Frontal cortex (tissue), 4 donors: ENCODE measurements around the gene SMG9. TPM values are rescaled to one million over a fixed set of nuclear protein-coding genes. Genes with fewer than 3 reads are reported as not detected.

Experiments used
- DNase-seq, 2 donors: peaks; one replicate each; pipeline ENCODE4 v3.0.0; 2012; ENCODE audit warnings: low spot score in 2 of 2
- FAIRE-seq: peaks from 2 replicates; lab custom pipeline; 2012; peaks lifted over from hg19 to GRCh38; lab: Jason Lieb, UNC
- total RNA-seq: library from RNA; depleted of rRNA; stranded (reverse); fragments of >200 nt; gene quantifications from one replicate; pipeline ENCODE4 v1.2.3, GENCODE V29; 2014
- donor health status: control.
- donor health status: control.
- donor health status: control.

The SMG9 gene, protein sequence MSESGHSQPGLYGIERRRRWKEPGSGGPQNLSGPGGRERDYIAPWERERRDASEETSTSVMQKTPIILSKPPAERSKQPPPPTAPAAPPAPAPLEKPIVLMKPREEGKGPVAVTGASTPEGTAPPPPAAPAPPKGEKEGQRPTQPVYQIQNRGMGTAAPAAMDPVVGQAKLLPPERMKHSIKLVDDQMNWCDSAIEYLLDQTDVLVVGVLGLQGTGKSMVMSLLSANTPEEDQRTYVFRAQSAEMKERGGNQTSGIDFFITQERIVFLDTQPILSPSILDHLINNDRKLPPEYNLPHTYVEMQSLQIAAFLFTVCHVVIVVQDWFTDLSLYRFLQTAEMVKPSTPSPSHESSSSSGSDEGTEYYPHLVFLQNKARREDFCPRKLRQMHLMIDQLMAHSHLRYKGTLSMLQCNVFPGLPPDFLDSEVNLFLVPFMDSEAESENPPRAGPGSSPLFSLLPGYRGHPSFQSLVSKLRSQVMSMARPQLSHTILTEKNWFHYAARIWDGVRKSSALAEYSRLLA
- total RNA-seq = 6.9 TPM

DNA sequence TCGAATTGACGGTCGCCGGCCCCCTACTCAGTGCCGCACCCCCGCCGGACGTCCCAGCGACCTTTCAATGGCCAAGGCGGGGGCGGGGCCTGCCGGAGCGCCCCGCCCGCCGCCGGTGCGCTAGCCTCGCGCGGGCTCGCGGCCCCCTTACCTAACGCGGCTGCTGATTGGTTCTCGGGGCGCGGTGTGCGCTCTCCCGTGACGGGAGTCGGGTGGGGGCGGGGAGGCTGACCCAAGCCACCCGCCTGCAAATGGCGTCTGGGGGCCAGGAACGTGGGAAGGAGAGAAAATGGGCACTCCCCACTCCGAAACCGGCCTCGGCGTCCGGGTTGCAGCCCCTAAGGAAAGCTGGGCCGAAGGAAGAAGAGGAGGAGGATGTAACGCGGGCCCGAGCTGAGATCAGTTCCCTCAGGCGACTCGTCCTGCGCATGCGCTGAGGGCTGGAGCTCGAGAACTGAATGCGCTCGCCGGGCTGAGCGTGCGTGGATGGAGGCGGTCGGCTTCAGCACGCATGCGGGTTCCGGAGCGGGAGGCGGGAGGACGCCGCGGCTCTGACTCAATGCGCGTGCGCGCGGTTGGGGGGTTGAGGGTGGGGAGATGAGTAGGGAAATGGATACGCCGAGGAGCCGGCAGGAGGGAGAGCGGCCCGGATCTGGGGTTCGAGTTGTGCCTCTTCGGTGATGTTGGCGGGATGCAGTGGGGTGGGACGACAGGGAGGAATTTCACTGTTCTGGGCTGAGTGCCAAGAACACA lies at the start of gene SMG9:
Gene SMG9 (minus strand): TSS at position 460 of the 753 bp plus-strand sequence. CDS start 4,221 bp downstream, outside the sequence.
- FAIRE-seq (no peak), DNase-seq (peak; percentile 93 to 95)

DNA sequence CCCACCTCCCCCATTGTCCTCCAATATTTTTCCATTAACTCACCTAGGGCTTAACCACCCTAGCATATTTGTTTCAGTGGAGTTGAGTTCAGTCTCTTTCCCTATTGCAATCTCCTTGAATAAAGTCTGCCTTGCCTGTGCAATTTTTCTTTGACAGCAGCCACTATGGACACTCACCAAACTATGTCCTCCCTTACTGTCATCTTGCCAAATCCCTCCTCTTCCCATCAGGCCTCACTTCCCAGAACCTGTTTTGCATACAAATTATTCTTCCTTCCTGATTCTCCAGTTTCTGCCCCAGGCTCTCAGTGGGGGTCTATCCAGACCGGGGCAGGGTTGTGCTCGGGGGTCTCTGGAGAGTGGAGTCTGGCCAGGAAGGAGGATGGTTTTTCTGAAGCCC lies 49.7 kb upstream of the SMG9 start:
- FAIRE-seq (no peak), DNase-seq (no peak)

DNA sequence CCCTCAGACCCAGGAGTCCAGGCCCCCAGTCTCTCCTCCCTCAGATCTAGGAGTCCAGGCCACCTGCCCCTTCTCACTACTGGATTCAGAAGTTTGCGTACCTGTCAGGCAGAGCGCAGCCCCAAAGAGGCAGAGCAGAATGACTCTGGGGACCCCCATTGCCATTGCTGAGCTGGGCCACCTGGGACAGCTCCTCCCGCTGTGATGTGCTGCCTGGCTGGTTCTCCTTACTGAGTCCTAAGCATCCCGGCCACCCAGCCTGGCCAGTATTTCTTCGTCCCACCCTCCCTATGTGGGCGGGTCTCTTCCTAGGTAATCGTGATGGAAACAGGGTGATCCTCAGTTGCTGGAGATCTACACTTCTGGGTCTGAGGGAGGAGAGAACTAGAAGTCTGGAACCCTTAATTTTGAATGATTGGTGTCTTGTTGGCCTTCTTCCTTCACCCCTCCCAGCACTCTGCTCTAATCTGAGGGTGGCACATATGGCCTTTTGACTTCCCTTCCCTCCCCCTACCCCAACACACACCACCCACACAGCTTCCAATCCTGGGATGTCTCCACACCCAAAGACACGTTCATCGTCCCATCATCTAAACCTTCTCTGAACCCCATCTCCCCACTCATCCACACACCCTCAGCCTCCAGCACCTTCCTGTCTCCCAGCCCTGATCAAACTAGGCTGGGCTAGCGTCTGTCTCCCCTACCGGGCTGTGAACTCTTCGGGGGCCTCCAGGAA lies 47.6 kb upstream of the SMG9 start, which contains the start of gene LYPD5:
Gene LYPD5 (minus strand): TSS at position 232 of the 736 bp plus-strand sequence. CDS start 67 bp downstream, at position 165.
- no peak for FAIRE-seq
- no peak for DNase-seq

DNA sequence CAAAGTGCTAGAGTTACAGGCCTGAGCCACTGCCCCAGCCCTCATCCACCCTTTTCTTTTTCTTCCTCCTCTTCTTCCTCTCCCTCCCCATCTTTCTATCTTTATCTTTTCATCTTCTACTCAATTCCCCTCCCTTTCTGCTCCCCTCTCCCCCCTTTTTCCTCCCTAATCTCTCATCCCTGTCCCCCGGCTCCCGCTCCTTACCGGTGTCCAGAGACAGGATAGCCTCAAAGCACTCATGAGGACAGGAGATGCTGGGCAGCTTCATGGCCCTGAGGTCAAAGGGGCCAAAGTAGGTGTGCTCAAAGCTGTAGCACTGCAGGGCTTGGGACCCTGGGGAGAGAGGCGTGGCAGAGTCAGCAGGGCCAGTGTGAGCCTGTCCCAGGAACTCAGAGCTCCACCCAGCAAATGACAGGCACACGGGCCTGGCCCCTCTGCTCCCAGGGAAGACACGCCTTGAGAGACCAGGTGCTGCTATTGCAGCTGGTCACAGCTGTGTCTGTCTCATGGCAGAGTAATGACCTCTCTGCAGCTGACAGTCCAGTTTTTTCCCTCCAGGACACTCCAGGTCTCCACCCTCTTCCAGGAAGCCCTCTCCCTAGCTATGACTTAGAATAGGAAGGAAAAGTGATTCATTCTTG lies 44.9 kb upstream of the SMG9 start:
- DNase-seq (no peak), FAIRE-seq (no peak)

DNA sequence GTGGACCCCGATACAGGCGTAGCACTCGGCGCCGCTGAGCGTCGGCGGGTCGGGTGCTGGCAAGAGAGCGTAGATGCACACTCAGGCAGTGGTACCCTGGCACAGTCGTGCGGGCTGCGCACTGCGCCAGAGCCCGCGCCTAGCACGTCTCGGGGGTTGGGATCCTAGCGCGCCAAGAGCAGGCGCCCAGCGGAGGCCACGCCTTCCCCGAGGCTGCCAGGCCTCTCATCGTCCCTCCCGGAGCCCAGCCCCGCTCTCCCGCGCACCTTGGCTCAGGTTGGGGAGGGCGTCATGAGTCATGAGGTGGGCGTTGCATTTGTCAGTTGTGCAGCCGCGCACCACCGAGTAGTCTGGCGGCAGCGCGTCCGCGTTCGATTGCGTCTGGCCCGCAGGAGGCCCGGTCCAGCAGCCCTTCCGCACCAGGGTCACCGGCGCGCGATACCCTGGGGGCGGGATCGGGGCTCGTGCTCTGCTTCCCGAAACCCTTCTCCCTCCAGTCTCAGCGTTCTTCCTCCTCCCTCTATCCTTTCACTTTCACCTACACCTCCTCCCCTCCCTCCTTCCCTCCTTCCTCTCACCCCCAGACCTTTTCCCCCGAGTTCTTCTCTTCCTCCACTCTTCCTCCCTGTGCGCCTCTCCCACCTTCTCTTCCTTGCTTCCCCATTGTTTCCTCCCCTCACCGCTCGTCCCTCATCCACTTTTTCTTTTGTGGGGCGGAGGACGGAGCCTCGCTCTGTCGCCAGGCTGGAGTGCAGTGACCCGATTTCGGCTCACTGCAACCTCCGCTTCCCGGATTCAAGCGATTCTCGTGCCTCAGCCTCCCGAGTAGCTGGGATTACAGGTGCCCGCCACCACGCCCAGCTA lies 44.0 kb upstream of the SMG9 start:
- peak in 1 of 2 donors; percentile 58 for DNase-seq
- FAIRE-seq = no peak

DNA sequence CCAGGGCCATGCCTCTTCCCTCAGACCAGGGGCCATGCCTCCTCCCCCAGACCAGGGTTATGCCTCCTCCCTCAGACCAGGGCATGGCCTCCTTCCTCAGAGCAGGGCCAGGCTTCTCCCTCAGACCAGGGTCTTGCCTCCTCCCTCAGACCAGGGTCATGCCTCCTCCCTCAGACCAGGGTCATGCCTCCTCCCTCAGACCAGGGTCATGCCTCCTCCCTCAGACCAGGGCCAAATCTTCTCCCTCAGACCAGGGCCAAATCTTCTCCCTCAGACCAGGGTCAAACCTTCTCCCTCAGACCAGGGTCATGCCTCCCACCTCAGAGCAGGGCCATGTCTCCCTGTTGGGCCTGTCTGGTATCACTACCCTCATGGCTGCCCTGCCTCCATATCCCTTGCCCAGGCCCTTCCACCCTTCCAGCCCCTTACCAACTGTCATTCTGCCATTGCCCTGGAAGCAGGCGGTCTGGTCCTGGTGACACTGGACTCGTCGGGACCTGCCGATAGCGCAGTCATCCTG lies 43.3 kb upstream of the SMG9 start:
- no peak for FAIRE-seq
- DNase-seq = no peak

DNA sequence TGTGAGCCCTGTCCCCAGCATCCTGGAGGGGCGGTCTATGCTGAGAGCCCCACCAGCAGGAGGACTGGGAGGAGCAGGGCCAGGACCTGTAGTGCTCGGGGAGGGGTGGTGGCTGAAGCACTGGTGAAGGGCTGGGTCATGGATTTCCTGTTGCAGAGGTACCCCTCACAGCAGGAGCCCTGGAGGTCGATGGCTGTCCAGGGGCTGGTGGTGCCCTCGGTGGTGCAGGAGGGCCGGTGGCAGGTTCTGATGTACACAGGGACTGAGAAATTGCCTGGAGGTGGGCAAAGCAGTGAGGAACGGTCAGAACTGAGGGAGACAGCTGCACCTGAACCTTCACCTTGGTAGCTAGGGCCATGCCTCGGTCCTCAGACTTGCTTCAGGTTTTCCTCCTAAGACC lies 42.8 kb upstream of the SMG9 start:
- DNase-seq (no peak), FAIRE-seq (no peak)

DNA sequence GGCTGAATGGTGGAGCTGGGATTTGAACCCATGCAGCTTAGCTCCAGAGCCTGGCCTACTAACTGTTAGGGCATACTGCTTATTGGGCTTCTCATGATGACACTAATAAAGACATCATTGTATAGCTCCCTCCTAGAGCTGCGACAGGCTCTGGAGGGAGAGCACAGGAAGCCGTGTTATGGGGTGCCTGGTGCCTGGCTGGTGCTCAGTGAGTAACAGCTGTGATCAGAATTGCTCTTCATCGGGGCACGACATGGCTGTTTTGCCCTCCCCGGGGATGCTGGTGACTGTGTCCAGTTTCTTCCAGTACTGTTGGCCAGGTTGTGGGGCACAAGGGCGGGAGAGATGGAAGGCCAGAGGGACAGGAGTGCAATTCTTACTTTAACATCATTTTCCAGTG lies 42.4 kb upstream of the SMG9 start:
- FAIRE-seq = no peak
- DNase-seq = no peak

DNA sequence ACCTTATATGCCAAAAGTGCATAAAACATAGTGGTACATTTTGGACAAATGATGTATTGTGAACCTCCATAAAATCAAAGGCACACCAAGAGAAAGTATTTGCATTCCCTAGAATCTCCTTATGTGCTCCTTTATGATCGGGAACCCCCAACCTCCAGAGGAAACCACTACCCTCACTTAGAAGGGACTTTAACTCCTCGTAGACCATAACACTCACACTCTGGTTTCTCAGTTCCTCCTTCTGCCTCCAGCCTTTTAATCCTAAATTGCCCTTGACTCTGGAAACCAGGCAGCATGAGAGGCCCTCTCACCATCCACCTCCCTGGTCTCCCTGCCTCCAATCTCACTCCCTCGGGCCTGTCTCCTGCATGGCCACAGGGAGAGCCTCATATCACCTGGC lies 35.8 kb upstream of the SMG9 start:
- FAIRE-seq (no peak), DNase-seq (no peak)

DNA sequence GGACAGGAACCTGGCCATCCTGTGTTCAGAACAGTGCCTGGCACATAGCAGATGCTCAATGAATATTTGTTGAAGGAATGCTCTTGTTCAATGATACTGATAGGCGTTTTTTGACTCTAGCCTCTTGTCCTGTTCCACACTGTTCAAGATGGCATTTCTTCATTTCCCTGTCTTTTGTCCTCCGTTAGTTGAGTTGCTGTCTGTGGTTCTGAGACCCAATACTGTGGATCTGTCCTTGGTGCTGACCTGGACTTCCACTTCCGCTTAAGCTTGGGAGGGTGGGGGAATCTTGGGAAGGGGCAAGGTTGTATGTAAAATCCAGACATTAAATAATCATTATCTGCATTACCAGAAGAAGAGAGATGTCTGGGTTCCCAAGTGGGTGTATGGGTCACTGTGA lies 34.3 kb upstream of the SMG9 start:
- no peak for DNase-seq
- FAIRE-seq = no peak

DNA sequence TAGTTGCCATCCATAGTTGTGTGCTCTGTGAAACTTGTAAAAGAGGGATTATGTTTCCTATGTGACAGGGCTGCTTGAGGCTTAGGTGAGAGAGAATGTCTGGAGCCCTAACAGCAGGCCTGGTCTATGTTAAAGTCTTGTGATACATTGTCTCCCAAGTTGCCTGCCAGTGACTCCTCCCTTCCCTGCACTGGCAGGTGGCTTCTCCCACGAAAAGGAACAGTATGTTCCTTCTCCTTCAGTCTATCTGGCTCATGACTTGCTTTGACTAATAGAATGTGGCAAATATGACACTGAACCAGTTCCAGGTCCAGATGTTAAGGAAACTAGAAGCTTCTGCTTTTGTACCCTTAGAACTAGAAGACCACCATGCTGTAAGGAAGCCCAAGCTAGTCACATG lies 31.9 kb upstream of the SMG9 start:
- FAIRE-seq (no peak), DNase-seq (no peak)

DNA sequence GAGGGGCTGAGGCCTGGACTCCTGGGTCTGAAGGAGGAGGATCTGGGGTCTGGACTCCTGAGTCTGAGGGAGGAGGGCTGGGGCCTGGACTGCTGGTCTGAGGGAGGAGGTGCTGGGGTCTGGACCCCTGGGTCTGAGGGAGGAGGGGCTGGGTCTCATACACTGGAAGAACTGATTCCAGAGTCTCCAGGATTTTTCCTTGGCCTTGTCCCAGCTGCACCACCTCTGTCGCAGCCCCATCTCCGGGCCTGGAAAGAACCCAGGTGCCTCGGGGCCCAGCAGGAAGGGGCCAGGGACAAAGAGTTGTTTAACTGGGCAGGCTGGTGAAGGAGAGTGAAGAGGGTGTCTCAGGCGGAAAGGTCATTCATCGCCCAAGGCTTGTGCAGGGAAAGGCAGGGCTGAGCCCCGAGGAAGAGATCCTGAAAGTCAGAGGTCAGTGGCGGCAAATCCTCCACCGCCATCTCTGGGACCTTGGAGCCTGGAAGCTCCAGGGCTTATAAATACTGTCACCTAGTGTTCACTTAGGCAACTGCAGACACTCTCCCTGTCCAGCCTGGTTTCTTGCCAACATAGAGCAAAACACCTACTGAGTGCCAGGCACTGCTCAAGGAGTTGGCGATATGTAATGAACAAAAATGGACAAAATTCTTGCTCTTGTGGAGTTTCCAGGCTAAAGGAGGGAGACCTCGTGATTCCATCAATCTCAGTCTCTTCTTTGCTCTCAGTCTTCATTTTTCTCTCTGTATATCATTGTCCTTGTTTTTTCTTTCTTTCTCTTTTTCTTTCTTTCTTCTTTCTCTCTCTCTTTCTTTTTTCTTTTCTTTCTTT lies 30.4 kb upstream of the SMG9 start:
- FAIRE-seq (no peak), DNase-seq (peak; percentile 66 to 75)

DNA sequence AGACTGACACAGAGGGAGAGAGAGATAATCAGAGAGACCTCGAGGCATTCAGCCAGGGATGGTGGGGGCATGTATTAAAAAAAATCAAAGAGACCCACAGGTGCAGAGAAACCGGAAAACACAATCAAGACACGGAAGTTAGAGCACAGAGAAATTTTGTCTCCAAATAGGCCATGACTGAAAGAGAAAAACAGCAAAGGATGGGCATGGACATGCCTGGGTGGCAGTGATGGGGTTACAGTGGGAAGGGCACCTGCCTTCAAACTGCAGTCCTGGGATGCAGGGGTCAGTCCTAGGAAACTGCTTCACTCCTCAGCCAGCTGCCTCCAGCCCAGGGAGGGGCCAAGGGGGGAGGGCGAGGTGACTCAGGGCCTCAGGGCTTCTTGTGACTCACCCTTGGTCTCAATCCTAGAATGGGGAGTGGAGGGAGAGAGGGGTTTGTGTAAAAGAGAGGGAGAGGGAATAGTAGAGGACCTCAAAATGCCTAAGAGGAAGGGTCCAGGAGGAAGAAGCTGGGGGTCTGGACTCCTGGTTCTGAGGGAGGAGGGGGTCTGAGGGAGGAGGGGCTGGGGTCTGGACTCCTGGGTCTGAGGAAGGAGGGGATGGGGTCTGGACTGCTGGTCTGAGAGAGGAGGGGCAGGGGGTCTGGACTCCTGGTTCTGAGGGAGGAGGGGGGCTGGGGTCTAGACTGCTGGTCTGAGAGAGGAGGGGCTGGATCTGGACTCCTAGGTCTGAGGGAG lies 29.6 kb upstream of the SMG9 start:
- no peak for FAIRE-seq

DNA sequence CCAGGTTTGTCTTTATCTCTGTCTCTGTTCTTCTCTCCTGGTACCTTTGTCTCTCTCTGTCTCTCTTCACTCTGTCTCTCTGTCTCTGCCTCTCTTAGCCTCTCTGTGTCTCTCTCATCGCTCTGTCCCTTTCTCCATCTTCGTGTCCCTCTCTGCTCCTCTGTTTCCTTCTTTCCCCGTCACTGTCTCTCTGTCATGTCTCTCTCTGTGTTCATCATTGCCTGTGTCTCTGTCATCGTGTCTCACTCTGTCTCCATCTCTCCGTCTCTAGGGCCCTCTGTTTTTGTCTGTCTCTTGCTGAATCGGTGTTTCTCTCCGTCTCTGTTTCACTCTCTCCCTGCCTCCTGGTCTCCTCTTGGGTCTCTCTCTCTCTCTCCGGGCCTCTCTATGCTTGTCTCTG lies 28.9 kb upstream of the SMG9 start:
- DNase-seq = no peak
- no peak for FAIRE-seq

More for the DNA sequence above, 29.6 kb upstream of the SMG9 start:
- no peak for DNase-seq

DNA sequence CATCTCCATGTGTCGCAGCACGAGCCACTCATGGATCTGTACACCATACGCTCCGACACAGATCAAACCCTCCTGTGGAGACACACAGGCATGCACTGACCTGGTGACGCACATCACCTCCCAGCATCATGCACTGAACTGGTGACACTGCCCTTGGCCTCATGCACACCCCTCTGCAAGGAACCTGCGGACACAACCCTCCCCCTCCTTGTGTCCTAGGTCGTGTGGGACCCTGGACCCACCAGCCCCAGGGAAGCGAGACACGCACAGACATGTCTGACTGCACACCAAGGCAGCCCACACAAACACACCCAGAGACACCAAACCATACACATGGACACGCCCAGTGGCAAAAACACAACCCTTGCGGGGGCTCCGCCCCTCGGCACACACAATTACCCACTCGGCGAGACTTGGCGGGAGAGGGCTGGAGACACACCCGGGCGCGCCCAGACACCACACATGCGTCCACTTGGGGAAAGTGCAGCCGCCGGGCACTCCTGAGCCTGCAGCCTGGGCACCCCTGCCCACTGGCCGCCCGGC lies 28.0 kb upstream of the SMG9 start:
- FAIRE-seq = no peak
- no peak for DNase-seq

DNA sequence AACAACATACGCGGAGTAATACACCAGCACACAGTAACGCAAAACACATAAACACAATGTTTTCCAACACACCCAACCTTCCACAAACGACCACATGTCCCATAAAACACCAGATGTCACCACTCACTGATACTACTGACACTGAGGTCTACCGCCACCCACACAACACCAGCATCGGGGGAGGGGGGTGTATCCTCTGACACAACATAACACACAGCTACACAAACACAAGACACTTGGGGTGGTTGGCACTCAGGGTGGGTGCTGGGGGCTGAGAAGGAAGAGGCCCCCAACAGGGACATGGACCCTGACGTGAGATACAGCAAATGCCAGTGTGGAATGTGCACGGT lies 27.5 kb upstream of the SMG9 start:
- FAIRE-seq (no peak), DNase-seq (no peak)
